Fibroblast of lung (primary cell): ENCODE data around the gene DAAM1. TPM values are rescaled to one million over a fixed set of nuclear protein-coding genes. Genes with fewer than 3 reads are reported as not detected.

Experiments used
- DNase-seq, 2 donors: peaks; one replicate each; pipeline versions ENCODE4 v3.0.0 to v3.0.0-alpha.2; 2010; ENCODE audit warnings: low read depth in 2 of 2
- H2AFZ ChIP-seq: 2 replicates; pipeline ENCODE4 v1.5.1; 2012; ENCODE audit warnings: low read length, control low read depth, inconsistent platforms
- H3K27ac ChIP-seq: 2 replicates; pipeline ENCODE4 v1.5.1; 2011; ENCODE audit warnings: low read length, control low read depth; ENCODE audit not compliant: insufficient read depth
- H3K27me3 ChIP-seq: 2 replicates; pipeline ENCODE4 v1.5.1; 2011; ENCODE audit warnings: mild to moderate bottlenecking, low read length; ENCODE audit not compliant: control insufficient read depth, insufficient read depth
- H3K36me3 ChIP-seq: 2 replicates; pipeline ENCODE4 v1.5.1; 2011; ENCODE audit warnings: low read length; ENCODE audit not compliant: control insufficient read depth, insufficient read depth
- H3K4me1 ChIP-seq: 2 replicates; pipeline ENCODE4 v1.5.1; 2011; ENCODE audit warnings: low read length; ENCODE audit not compliant: control insufficient read depth, insufficient read depth; ENCODE audit errors: extremely low read depth
- H3K4me2 ChIP-seq: 2 replicates; pipeline ENCODE4 v1.5.1; 2011; ENCODE audit warnings: low read length, control low read depth; ENCODE audit not compliant: insufficient read depth; ENCODE audit errors: extremely low read depth
- H3K4me3 ChIP-seq, 4 experiments: fragments of 200-600 bp in 1 of 4; sonication (generic) in 1 of 4; replicated peaks in 1 of 4; 2 replicates each; pipeline ENCODE4 v1.5.1; 2011 to 2016; ENCODE audit warnings: low read length in 4 of 4, low read depth in 3 of 4, mild to moderate bottlenecking in 3 of 4, control low read depth in 2 of 4, inconsistent platforms in 1 of 4, mixed read lengths in 1 of 4; ENCODE audit not compliant: insufficient read depth in 1 of 4; ENCODE audit errors: control extremely low read depth in 1 of 4
- H3K79me2 ChIP-seq: 2 replicates; pipeline ENCODE4 v1.5.1; 2012; ENCODE audit warnings: mild to moderate bottlenecking, low read length, inconsistent platforms; ENCODE audit not compliant: control insufficient read depth, insufficient read depth
- H3K9ac ChIP-seq: 2 replicates; pipeline ENCODE4 v1.5.1; 2011; ENCODE audit warnings: mild to moderate bottlenecking, low read length, control low read depth; ENCODE audit not compliant: insufficient read depth
- H3K9me3 ChIP-seq: 2 replicates; pipeline ENCODE4 v1.5.1; 2012; ENCODE audit warnings: low read depth, low read length; ENCODE audit not compliant: control insufficient read depth, insufficient read depth
- H4K20me1 ChIP-seq: 2 replicates; pipeline ENCODE4 v1.5.1; 2011; ENCODE audit warnings: low read length; ENCODE audit not compliant: control insufficient read depth, insufficient read depth; ENCODE audit errors: extremely low read depth
- EZH2 ChIP-seq: IDR thresholded peaks from 2 replicates; pipeline ENCODE4 v1.5.1; 2012; ENCODE audit warnings: low read length, control low read depth, mild to moderate bottlenecking; ENCODE audit errors: missing control alignments
- polyA plus RNA-seq, 2 donors: library from polyadenylated mRNA; depleted of rRNA in 1 of 2; stranded (reverse) in 1 of 2; unstranded in 1 of 2; fragments of >200 nt; gene quantifications; 2 replicates each; pipeline ENCODE4 v1.2.1, GENCODE V29; 2011 to 2012; ENCODE audit warnings: missing spikeins in 1 of 2
- total RNA-seq: library from RNA; depleted of rRNA; stranded (reverse); fragments of >200 nt; gene quantifications from 2 replicates; pipeline ENCODE4 v1.2.1, GENCODE V29; 2014
- TF ChIP-seq, protein P1 (sequence below), 2 donors: IDR thresholded peaks in 1 of 2; conservative IDR thresholded peaks in 1 of 2; 1 replicate in 1 of 2; 2 replicates in 1 of 2; pipeline ENCODE4 v1.5.1; 2011 to 2012; ENCODE audit warnings: low read length in 2 of 2, control low read depth in 1 of 2, inconsistent platforms in 1 of 2, low read depth in 1 of 2, mild to moderate bottlenecking in 1 of 2

Gene DAAM1
- total and polyA plus RNA-seq, 2 donors (not counting 1 experiment from before 2014, with no cell fraction given), result 15.5 to 36.3 TPM

DNA sequence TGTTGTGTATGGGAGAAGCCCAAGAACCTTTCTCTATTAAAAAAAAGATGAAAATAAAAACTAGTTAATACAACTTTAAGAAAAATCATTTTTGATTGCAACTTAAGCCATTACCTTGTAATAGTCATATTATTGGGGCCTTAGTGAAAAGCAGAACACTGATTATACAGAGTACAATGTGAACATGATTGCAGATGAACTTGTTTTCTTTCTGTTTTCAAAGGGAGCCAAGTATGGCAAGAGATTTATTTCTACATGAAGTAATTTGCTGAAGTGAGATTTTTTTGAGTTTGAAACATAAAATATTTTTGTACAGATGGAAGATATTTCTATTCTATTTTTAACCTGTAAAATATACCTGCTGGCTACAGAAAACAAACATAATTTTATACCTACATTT lies 171.8 kb downstream of the DAAM1 start:
- no peak overlapping the region for H3K4me3 ChIP-seq
- no peaks in the 10 kb centered on the region for H4K20me1 ChIP-seq
- no peak for DNase-seq
- H3K4me2 ChIP-seq, result no peak overlapping the region
- TF ChIP-seq, protein P1, sequence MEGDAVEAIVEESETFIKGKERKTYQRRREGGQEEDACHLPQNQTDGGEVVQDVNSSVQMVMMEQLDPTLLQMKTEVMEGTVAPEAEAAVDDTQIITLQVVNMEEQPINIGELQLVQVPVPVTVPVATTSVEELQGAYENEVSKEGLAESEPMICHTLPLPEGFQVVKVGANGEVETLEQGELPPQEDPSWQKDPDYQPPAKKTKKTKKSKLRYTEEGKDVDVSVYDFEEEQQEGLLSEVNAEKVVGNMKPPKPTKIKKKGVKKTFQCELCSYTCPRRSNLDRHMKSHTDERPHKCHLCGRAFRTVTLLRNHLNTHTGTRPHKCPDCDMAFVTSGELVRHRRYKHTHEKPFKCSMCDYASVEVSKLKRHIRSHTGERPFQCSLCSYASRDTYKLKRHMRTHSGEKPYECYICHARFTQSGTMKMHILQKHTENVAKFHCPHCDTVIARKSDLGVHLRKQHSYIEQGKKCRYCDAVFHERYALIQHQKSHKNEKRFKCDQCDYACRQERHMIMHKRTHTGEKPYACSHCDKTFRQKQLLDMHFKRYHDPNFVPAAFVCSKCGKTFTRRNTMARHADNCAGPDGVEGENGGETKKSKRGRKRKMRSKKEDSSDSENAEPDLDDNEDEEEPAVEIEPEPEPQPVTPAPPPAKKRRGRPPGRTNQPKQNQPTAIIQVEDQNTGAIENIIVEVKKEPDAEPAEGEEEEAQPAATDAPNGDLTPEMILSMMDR (conservative IDR thresholded peaks at IDR 0.05 in 1 of 2, IDR thresholded peaks at IDR 0.05 in 1 of 2; ENCODE audit: low read depth in 1 of 2, low read length in 2 of 2), result no peak
- TF ChIP-seq EZH2, result no peak
- no peak overlapping the region for H3K9ac ChIP-seq
- no peaks in the 10 kb centered on the region for H3K79me2 ChIP-seq
- H3K9me3 ChIP-seq, result no peaks in the 10 kb centered on the region
- peaks cover 8% of the 10 kb centered on the region for H3K4me1 ChIP-seq
- H3K36me3 ChIP-seq, result peaks cover 2% of the 10 kb centered on the region
- H2AFZ ChIP-seq, result no peak overlapping the region
- H3K27me3 ChIP-seq, result no peaks in the 10 kb centered on the region
- no peak overlapping the region for H3K27ac ChIP-seq

DNA sequence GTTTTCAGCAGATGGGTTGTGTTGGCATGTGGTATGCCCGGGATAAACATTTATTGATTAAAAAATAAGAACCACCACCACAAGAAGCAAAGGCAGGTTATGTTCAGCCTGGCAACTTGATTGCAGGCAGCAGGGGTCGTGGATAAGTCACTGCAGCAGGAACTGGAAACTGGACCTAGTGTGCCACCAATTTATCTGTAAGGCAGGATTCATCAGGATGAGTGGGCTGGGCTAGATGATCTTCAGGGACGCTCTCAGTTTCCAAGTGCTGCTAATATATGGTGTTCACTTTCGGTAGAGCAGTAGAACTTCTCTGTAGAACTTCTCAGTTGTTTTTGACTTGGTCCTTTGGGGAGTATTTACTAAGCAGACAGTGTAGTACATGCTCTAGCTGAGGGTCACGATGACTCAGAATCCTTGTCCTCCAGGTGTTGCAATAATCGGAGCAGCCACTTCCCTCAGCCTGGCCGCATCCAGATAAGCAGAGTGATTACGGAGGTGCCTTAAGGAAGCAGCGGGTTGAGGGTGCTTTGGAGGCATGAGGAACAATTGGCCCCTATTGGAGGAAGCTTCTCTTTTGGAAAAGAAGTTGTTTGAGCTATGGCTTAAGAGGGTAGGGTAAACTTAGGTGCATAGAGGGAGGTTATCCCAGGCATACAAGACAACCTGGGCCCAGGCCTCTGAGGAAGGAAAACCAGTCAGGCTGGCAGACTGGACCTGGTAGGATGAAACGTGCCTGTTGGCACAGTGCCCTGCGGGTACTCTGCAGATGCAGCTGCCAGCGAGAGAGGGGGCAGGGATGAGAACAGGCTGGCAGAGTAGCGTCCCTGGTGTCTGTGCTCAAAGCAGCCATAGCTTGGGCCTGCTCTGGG lies 172.7 kb downstream of the DAAM1 start:
- Histone ChIP-seq H2AFZ (no peak overlapping the region), H3K36me3 (peaks cover 2% of the 10 kb centered on the region), H3K27ac (no peak overlapping the region), H3K9me3 (no peaks in the 10 kb centered on the region), H3K4me1 (peaks cover 8% of the 10 kb centered on the region), H3K4me3 (no peak overlapping the region), H4K20me1 (no peaks in the 10 kb centered on the region), H3K4me2 (no peak overlapping the region), H3K27me3 (no peaks in the 10 kb centered on the region), H3K9ac (no peak overlapping the region), H3K79me2 (no peaks in the 10 kb centered on the region)
- peak; percentile 75 to 92 for DNase-seq
- TF ChIP-seq, protein P1 (conservative IDR thresholded peaks at IDR 0.05 in 1 of 2, IDR thresholded peaks at IDR 0.05 in 1 of 2; ENCODE audit: low read depth in 1 of 2, low read length in 2 of 2), result no peak
- TF ChIP-seq EZH2, result no peak

DNA sequence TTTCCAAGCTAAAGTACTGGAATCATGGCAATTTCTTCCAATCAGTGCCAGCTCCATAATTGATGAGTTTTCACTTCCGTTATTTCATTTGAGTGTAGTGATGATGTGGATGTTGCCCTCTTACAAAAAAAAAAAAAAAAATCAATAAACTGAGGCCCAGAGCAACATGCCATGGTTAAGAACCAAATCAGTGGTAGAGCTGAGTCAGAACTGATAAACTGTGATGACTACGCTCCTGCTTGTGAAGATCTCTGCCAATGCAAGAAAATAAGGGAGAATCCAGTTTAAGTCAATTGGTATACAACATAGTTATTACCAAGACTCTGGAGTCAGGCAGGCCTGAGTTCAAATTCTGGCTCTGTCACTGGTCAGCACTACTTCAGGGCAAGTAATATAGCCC lies 174.0 kb downstream of the DAAM1 start:
- Histone ChIP-seq H2AFZ (no peak overlapping the region), H3K9ac (no peak overlapping the region), H3K4me3 (no peak overlapping the region), H3K79me2 (no peaks in the 10 kb centered on the region), H4K20me1 (no peaks in the 10 kb centered on the region), H3K36me3 (peaks cover 4% of the 10 kb centered on the region), H3K9me3 (no peaks in the 10 kb centered on the region), H3K27me3 (no peaks in the 10 kb centered on the region), H3K4me1 (peaks cover 8% of the 10 kb centered on the region), H3K27ac (no peak overlapping the region), H3K4me2 (peak overlapping the region; percentile 15)
- DNase-seq, result peak in 1 of 2 donors; percentile 78
- TF ChIP-seq, protein P1 (conservative IDR thresholded peaks at IDR 0.05 in 1 of 2, IDR thresholded peaks at IDR 0.05 in 1 of 2; ENCODE audit: low read depth in 1 of 2, low read length in 2 of 2), result no peak
